Fibroblast of peridontal ligament (primary cell): ENCODE results near the gene CYP2R1.

Source experiments
- DNase-seq: peaks from one replicate; pipeline ENCODE4 v3.0.0-alpha.2; 2010; ENCODE audit errors: extremely low read depth

Gene CYP2R1, protein sequence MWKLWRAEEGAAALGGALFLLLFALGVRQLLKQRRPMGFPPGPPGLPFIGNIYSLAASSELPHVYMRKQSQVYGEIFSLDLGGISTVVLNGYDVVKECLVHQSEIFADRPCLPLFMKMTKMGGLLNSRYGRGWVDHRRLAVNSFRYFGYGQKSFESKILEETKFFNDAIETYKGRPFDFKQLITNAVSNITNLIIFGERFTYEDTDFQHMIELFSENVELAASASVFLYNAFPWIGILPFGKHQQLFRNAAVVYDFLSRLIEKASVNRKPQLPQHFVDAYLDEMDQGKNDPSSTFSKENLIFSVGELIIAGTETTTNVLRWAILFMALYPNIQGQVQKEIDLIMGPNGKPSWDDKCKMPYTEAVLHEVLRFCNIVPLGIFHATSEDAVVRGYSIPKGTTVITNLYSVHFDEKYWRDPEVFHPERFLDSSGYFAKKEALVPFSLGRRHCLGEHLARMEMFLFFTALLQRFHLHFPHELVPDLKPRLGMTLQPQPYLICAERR

DNA sequence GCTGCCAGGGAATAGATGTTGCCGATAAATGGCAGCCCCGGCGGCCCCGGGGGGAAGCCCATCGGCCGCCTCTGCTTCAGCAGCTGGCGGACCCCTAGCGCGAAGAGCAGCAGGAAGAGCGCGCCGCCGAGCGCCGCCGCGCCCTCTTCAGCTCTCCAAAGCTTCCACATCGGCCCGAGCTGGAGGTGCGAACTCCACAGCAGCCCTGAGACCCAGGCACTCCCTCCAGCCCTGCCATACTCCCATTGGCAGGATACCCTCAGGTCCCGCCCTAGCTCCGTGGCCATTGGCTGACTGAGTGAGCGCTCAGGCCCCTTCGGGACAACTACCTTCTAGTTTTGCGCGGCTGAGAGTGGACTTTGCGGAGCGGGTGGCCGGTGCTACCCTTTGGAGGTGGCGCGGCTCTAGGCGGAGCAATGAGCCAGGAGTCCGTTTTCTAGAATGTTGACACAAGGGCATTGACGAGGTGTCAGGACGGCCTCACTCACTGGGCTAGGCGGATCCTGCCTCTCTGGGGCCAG, at the start of gene CYP2R1:
Gene CYP2R1, minus strand, starts transcription at position 196 of the 521 bp plus-strand sequence. Its CDS starts 26 bp downstream, at position 170.
- peak; percentile 94 for DNase-seq

DNA sequence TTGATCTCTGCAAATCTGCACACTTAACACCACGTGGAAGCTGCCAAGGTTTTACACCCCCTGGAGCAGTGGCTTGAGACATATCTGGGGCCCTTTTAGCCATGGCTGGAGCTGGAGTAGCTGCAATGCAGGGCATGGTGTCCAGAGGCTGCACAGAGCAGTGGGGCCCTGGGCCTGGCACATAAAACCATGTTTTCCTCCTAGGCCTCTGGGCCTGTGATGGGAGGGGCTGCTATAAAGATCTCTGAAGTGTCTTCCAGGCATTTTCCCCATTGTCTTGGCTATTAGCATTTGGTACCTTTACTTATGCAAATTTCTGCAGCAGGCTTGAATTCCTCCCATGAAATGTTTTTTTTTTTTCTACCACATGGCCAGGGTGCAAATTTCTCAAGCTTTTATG, 46.9 kb upstream of the CYP2R1 start:
- no peak for DNase-seq

- no peak for DNase-seq
Measured at GRCh38 chr11:14934641-14935351, 42.8 kb upstream of the CYP2R1 start.

DNA sequence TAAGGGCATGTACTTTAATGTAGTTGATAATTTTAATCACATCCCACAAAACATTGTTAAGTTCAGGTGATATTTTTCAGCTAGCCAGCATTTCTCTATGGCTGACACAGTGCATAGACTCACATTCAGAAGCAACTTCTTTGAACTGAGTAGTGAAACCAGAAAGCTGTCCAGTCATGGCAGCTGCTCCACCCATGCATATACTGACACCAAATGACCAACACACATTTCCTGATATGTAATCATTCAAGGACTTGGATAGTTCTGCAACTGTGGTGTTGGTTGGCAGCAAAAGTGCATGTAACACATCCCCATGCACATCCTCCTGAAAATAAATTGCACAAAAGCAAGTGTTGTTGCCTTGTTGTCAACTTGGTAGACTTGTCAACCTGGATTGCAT, 40.4 kb upstream of the CYP2R1 start:
- no peak for DNase-seq

GRCh38 chr11:14930369-14930768, 38.3 kb upstream of the CYP2R1 start:
- no peak for DNase-seq

DNA sequence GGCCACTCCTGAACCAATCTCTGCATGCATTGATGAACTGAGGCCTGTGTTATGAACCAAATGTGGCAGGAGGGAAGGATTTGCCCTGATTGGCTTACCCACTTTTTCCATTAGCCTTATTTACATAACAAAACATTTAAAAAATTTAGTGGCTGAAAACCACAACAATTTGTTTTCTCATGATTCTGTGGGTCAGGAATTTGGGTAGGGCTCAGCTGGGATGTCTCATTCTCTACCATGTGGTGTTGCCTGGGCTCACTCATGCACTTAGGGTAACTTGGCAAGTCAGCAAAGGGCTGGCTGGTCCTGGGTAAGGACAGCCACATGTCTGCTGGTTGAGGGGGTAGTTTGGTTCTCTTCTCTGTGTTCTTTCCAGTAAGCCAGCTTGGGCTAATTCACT, 35.1 kb upstream of the CYP2R1 start:
- DNase-seq = peak; percentile 34

DNA sequence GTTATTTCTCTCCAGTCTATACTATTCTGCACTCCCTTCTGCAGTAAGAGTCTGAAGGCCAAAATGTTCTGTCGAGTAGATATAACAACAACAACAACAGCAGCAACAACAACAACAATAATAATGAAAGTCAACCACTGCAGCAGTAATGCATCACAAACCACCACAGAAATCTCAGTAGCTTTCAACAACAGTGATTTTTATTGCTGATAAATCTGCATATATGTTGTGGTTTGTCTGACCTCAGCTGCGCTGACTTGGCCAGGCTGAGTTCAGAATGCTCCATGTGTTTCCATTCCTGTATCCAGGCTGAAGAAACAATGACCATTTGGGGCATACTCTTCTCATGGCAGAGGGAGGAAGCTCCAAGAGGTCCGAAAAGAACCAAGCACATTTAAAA, 32.3 kb upstream of the CYP2R1 start:
- no peak for DNase-seq

DNA sequence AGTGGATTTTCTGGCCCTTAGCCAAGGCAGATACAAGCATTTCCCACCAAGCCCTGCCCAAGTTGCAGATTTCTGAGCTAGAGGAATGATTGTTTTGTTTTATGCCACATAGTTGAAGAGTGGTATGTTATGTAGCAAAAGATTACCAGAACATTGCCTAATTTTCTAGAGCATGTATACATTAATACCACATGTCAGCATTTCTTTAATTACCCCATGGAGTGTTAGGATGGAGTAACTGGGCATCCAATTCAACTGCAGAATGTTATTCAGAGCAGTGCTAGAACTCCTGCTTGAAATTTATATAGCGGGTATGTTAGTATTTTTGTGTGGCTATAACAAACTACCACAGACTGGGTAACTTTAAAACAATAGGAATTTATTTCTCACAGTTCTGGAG, 24.4 kb upstream of the CYP2R1 start:
- peak; percentile 11 for DNase-seq

GRCh38 chr11:14914536-14914935, 22.5 kb upstream of the CYP2R1 start:
- no peak for DNase-seq

DNA sequence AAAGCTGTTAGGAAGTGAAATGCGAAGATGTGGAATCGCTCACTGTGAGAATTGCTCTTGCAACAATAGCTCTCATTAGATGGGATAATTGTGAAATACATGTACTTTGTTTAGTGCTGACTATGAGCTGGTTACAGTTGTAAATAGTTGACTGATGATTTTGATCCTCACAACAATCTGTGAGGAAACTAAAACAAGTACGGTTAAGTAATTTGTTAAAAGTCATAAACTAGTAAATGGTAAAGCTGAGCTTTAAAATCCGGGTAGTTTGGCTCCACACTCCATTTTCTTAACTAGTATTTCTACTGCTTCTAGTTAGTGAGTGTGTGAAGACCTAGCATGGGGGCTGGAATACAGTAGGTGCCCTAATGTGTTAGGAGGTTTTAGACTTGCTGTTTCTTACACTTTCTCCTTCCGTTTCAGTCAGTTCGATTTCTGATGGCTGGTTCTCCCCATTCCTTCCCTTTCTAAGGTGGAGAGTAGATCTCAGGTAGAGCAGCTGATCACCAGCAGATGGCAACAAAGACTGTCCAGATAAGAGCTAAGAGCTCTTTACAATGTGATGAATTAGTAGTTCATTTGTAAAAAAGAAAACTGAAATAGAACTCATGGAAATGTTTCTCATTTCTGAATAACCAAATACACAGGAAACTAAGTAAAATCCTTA, 16.3 kb upstream of the CYP2R1 start:
- peak; percentile 74 for DNase-seq

GRCh38 chr11:14907411-14908213, 15.6 kb upstream of the CYP2R1 start:
- DNase-seq = peak; percentile 23

DNA sequence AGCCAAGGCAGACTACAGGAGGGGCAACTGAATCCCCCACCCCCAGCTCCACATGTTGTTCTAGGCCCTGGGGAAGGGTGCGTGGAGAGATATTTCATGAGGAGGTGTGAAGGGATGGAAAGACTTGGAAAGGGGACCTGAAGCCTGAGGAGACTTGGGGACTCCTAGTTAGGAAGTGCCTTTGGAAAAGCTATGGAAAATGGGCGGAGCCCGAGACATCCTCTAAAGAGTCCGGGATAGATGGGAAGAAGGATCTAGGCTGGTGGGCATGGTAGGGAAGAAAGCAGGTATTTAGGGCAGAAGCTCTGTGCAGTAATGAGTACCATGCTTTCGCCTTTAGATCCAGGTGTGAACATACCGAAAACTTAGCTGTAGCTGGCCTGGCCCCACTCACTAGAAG, 15.0 kb upstream of the CYP2R1 start:
- DNase-seq = no peak

- no peak for DNase-seq
Measured at GRCh38 chr11:14906578-14906977, 14.5 kb upstream of the CYP2R1 start.

GRCh38 chr11:14905104-14906033, 13.3 kb upstream of the CYP2R1 start:
- peak; percentile 33 for DNase-seq

DNA sequence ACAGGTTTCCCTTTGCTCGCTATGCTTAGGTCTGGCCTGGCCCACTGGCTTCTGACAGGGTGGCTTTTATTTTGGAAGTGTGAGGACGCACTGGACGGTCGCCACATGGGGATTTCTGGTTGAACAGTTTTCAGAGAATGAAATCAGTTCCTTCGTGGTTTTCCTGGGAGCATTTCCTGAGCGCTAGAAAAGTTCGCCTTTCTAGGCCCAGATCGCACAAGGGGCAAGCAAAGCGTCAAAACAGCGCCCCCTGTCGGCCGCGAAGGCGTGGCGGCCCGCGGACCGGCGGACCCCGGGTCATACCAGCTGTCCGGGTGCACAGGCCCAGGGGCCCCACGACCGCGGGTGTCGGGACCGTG, 12.7 kb upstream of the CYP2R1 start:
- peak; percentile 67 for DNase-seq

- peak; percentile 65 for DNase-seq
Measured at GRCh38 chr11:14902650-14903350, 10.8 kb upstream of the CYP2R1 start.

- DNase-seq = no peak
Measured at GRCh38 chr11:14898906-14899305, 6.9 kb upstream of the CYP2R1 start.

- no peak for DNase-seq
Measured at GRCh38 chr11:14898355-14898754, 6.3 kb upstream of the CYP2R1 start.
